NCI-H1092 treated with DMSO at 0.1 percent for 48 hours (cell line): ENCODE measurements around the gene RIN2.
"Not testable (repeated sequence)": the region's sequence is repeated elsewhere in the genome, so short reads cannot be mapped to it uniquely, and the experiment has no call there.

Experiments
- DNase-seq: peaks from one replicate; lab custom pipeline; 2025; lab: John Stamatoyannopoulos, UW

The RIN2 gene

GRCh38 chr20:19789446-19789845 lies 31.4 kb downstream of the RIN2 start:
- no peak for DNase-seq

- DNase-seq, result no peak
Observed at GRCh38 chr20:19791887-19792286, 33.8 kb downstream of the RIN2 start.

GRCh38 chr20:19793716-19794115 lies 35.7 kb downstream of the RIN2 start:
- no peak for DNase-seq

GRCh38 chr20:19794941-19795340 lies 36.9 kb downstream of the RIN2 start:
- no peak for DNase-seq

GRCh38 chr20:19799325-19799724 lies 41.3 kb downstream of the RIN2 start:
- no peak for DNase-seq

- DNase-seq, result no peak
Observed at GRCh38 chr20:19802099-19802491, 44.0 kb downstream of the RIN2 start.

GRCh38 chr20:19802492-19803158 lies 44.6 kb downstream of the RIN2 start:
- no peak for DNase-seq

- DNase-seq, result not testable (repeated sequence)
Observed at GRCh38 chr20:19806276-19806675, 48.2 kb downstream of the RIN2 start.

GRCh38 chr20:19806806-19807190 lies 48.7 kb downstream of the RIN2 start:
- no peak for DNase-seq

- peak; percentile 98 for DNase-seq
Observed at GRCh38 chr20:19807191-19807945, 49.3 kb downstream of the RIN2 start.
